Measurements from ENCODE around the gene PRELID1. TPM values are rescaled to one million over a fixed set of nuclear protein-coding genes. Genes with fewer than 3 reads are reported as not detected.

Gene PRELID1
- total and polyA plus RNA-seq, 2 donors from 2014 or later: 90.8 to 351 TPM

DNA sequence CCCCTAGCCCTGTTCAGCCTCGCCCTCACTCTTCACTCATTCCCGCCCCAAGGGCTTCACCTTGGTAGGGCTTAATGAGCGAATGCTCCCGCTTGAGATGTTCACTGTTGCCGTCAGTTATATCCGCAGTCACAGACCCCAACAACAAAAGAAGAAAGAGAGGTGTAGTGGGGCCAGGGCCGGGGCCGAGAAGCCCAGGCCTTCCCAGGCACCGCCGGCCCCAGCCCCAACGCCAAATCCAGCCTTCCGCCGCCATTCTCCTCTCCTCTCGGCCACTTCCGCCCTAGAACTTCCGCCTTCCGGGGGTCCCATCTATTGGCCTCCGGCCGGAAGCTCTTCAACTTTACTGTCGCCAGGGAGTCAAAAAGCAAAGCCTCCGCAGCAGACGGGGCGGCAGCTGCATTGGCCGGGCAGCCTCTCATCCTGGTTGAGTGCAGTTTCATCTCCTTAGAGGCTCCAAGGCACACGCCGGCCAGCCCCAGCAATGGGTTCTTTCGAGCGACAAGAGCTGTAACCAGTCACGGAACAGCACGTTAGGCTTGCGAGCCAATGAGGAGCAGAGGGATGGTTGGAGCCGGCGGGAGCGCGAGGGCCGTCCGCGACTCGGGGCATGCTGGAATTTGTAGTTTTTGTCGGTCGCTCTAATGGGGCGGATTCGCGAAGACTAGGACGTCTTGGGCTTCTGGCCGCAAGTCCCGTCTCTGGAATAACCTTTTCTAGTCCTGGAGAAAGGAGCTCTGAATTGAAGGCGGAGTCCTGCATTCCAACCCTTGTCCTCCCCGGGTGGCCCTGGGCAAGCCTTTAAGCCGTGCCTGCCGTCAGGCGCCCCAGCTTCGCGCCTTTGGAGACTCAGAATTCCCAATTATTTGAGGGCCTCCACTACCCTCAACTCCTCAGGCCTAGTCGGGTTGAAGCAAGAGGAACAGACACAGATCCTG is 48.1 kb downstream of the PRELID1 start, which contains the start of gene LMAN2:
Gene LMAN2, minus strand, starts transcription at position 277 of the 938 bp plus-strand sequence. Its CDS starts 21 bp downstream, at position 256.
- Histone ChIP-seq H3K9ac (ENCODE audit: low read length in 3 of 3) (peak within 1 kb of the TSS; percentile 88 to 100 (median 94)), H3K27ac (ENCODE audit: low read depth in 2 of 2, low read length in 2 of 2) (peak within 1 kb of the TSS; percentile 90 to 96), H3K4me3 (ENCODE audit: low read length in 3 of 3) (peak within 1 kb of the TSS; percentile 85 to 100 (median 99)), H3K9me3 (ENCODE audit: control insufficient read depth in 2 of 3, insufficient read depth in 1 of 3, low read length in 3 of 3) (no peaks in the 10 kb centered on the region), H3K4me1 (ENCODE audit: control insufficient read depth in 2 of 3, insufficient read depth in 2 of 3, low read depth in 1 of 3, low read length in 3 of 3) (peaks cover 4 to 19% (median 13%) of the 10 kb centered on the region in 3 donors), H3K27me3 (ENCODE audit: control insufficient read depth, insufficient read depth, low read length) (no peaks in the 10 kb centered on the region), H3K36me3 (ENCODE audit: control insufficient read depth in 2 of 3, insufficient read depth in 3 of 3, low read length in 3 of 3) (peaks cover 0 to 7% (median 5%) of the 10 kb centered on the region in 3 donors)
- TF ChIP-seq, protein P1, sequence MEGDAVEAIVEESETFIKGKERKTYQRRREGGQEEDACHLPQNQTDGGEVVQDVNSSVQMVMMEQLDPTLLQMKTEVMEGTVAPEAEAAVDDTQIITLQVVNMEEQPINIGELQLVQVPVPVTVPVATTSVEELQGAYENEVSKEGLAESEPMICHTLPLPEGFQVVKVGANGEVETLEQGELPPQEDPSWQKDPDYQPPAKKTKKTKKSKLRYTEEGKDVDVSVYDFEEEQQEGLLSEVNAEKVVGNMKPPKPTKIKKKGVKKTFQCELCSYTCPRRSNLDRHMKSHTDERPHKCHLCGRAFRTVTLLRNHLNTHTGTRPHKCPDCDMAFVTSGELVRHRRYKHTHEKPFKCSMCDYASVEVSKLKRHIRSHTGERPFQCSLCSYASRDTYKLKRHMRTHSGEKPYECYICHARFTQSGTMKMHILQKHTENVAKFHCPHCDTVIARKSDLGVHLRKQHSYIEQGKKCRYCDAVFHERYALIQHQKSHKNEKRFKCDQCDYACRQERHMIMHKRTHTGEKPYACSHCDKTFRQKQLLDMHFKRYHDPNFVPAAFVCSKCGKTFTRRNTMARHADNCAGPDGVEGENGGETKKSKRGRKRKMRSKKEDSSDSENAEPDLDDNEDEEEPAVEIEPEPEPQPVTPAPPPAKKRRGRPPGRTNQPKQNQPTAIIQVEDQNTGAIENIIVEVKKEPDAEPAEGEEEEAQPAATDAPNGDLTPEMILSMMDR (IDR thresholded peaks at IDR 0.05; ENCODE audit: borderline replicate concordance, extremely low read depth, insufficient read depth): no peak
- FAIRE-seq (no peak), DNase-seq (peak; percentile 93 to 99 (median 96))
- intact Hi-C loops (cut with DNase I): no loop called here

DNA sequence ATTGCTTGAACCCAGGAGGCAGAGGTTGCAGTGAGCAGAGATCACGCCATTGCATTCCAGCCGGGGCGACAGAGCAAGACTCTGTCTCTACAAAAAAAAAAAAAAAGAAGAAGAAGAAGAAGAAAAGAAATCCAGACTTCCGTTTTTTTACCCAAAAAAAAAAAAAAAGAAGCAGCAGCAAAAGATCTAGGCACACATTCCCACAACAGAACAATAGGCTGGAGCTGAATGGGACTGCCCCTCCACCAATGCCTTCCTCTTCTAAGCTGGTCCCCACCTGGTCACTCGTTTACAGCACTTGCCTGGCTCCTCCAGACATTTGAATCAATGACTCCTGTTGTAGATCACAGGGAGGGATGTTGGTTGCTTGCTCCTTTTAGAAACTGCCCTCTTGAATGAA is 49.5 kb downstream of the PRELID1 start:
- TF ChIP-seq, protein P1 (IDR thresholded peaks at IDR 0.05; ENCODE audit: borderline replicate concordance, extremely low read depth, insufficient read depth): no peak
- Histone ChIP-seq H3K27ac (ENCODE audit: low read depth in 2 of 2, low read length in 2 of 2) (no peak overlapping the region), H3K9me3 (ENCODE audit: control insufficient read depth in 2 of 3, insufficient read depth in 1 of 3, low read length in 3 of 3) (no peaks in the 10 kb centered on the region), H3K4me3 (ENCODE audit: low read length in 3 of 3) (no peak overlapping the region), H3K27me3 (ENCODE audit: control insufficient read depth, insufficient read depth, low read length) (no peaks in the 10 kb centered on the region), H3K4me1 (ENCODE audit: control insufficient read depth in 2 of 3, insufficient read depth in 2 of 3, low read depth in 1 of 3, low read length in 3 of 3) (peaks cover 4 to 24% (median 13%) of the 10 kb centered on the region in 3 donors), H3K9ac (ENCODE audit: low read length in 3 of 3) (no peak overlapping the region), H3K36me3 (ENCODE audit: control insufficient read depth in 2 of 3, insufficient read depth in 3 of 3, low read length in 3 of 3) (no peaks in the 10 kb centered on the region)
- intact Hi-C loops (cut with DNase I): no loop called here
- FAIRE-seq: no peak
- DNase-seq: no peak

DNA sequence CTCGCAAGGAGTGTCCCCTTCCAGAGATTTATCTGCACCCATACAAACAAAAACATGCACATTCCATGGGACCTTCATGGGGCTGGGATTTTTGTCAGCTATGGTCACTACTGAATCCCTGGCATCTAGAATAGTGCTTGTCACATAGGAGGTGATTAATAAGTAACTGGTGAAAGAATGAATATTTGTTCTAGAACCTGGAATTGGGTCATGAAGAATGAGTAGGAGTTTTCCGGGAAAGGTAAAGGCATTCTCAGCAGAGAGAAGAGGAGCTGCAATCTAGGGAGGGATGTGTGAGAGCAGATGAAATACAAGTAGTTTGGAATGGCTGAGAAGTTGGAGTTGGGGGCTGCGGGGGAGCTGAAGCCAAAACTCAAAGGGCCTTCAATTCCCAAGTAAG is 50.7 kb downstream of the PRELID1 start:
- no peaks in the 10 kb centered on the region for H3K9me3 ChIP-seq (ENCODE audit: control insufficient read depth in 2 of 3, insufficient read depth in 1 of 3, low read length in 3 of 3)
- TF ChIP-seq, protein P1 (IDR thresholded peaks at IDR 0.05; ENCODE audit: borderline replicate concordance, extremely low read depth, insufficient read depth): no peak
- FAIRE-seq: no peak
- no peak for DNase-seq
- H3K4me1 ChIP-seq (ENCODE audit: control insufficient read depth in 2 of 3, insufficient read depth in 2 of 3, low read depth in 1 of 3, low read length in 3 of 3): peaks cover 4 to 26% (median 13%) of the 10 kb centered on the region in 3 donors
- no peaks in the 10 kb centered on the region for H3K27me3 ChIP-seq (ENCODE audit: control insufficient read depth, insufficient read depth, low read length)
- no peak overlapping the region for H3K9ac ChIP-seq (ENCODE audit: low read length in 3 of 3)
- H3K27ac ChIP-seq (ENCODE audit: low read depth in 2 of 2, low read length in 2 of 2): no peak overlapping the region
- intact Hi-C loops (cut with DNase I): no loop called here
- no peak overlapping the region for H3K4me3 ChIP-seq (ENCODE audit: low read length in 3 of 3)
- H3K36me3 ChIP-seq (ENCODE audit: control insufficient read depth in 2 of 3, insufficient read depth in 3 of 3, low read length in 3 of 3): no peaks in the 10 kb centered on the region
